K562 (cell line): ENCODE results near the gene FANCD2. TPM values are rescaled to one million over a fixed set of nuclear protein-coding genes. Genes with fewer than 3 reads are reported as not detected.

ENCODE experiments used
- ATAC-seq: fragments of 200-7000 bp; cut with Tn5 transposase; 3 replicates; pipeline ENCODE4 v1.9.1; 2020; ENCODE audit warnings: moderate library complexity
- BruUV-seq: library from RNA; stranded (reverse); fragments of 400-500 nt; replicated peaks from 2 replicates; lab custom pipeline; 2021; lab: Mats Ljungman, UMichigan
- CTCF ChIA-PET: fragments of 300-600 bp; formaldehyde crosslinking; extraction: SDS; loops from one replicate; lab custom pipeline; 2021; ENCODE audit warnings: low intra/inter-chr PET ratio; lab: Yijun Ruan, JAX
- POLR2A ChIA-PET: fragments of 300-600, 350-650 bp; sonication (Branson Sonifier 250); formaldehyde crosslinking; extraction: SDS; loops from one replicate; lab custom pipeline; 2021; ENCODE audit warnings: antibody characterized with exemption, inconsistent platforms; lab: Yijun Ruan, JAX
- DNase-seq, 4 experiments: peaks; one replicate each; pipeline versions ENCODE4 v3.0.0 to v3.0.0-alpha.2; 2011 to 2018; ENCODE audit warnings: low spot score in 3 of 4, mixed read lengths in 3 of 4; ENCODE audit errors: extremely low read depth in 1 of 4
- FAIRE-seq: peaks from 2 replicates; lab custom pipeline; 2011; peaks lifted over from hg19 to GRCh38; lab: Jason Lieb, UNC
- H2AFZ ChIP-seq: 2 replicates; pipeline ENCODE4 v1.6.0; 2011; ENCODE audit warnings: low read depth, low read length, control low read depth, inconsistent platforms
- H3K27ac ChIP-seq: fragments of 200-600 bp; 3 replicates; pipeline ENCODE4 v1.8.0; 2011; ENCODE audit warnings: low read depth, mild to moderate bottlenecking, control low read depth, inconsistent platforms, low read length, moderate library complexity, mixed read lengths; ENCODE audit errors: extremely low read depth
- H3K27me3 ChIP-seq, 2 experiments: fragments of 300-600 bp in 1 of 2; 2 replicates in 1 of 2; 3 replicates in 1 of 2; pipeline versions ENCODE4 v1.6.0 to v1.8.0; 2011; ENCODE audit warnings: inconsistent platforms in 2 of 2, low read length in 2 of 2, mild to moderate bottlenecking in 1 of 2, mixed read lengths in 1 of 2, moderate library complexity in 1 of 2; ENCODE audit not compliant: control insufficient read depth in 2 of 2, insufficient read depth in 2 of 2
- H3K36me3 ChIP-seq: fragments of 300-600 bp; 3 replicates; pipeline ENCODE4 v1.8.0; 2011; ENCODE audit warnings: mild to moderate bottlenecking, low read length, inconsistent platforms; ENCODE audit not compliant: control insufficient read depth, insufficient read depth
- H3K4me1 ChIP-seq, 2 experiments: fragments of 200-600 bp in 1 of 2; replicated peaks in 1 of 2; 2 replicates in 1 of 2; 3 replicates in 1 of 2; pipeline versions ENCODE4 v1.5.1 to v1.8.0; 2011; ENCODE audit warnings: inconsistent platforms in 2 of 2, low read length in 2 of 2, mild to moderate bottlenecking in 1 of 2, mixed read lengths in 1 of 2, moderate library complexity in 1 of 2; ENCODE audit not compliant: control insufficient read depth in 2 of 2, insufficient read depth in 2 of 2
- H3K4me2 ChIP-seq: 2 replicates; pipeline ENCODE4 v1.6.1; 2011; ENCODE audit warnings: low read length, control low read depth, inconsistent platforms, mixed read lengths; ENCODE audit not compliant: insufficient read depth
- H3K4me3 ChIP-seq: fragments of 200-600 bp; sonication (generic), shearing (Covaris generic); 2 replicates; pipeline ENCODE4 v1.5.1; 2016; ENCODE audit warnings: control low read depth, inconsistent platforms
- H3K79me2 ChIP-seq: fragments of 200-600 bp; 3 replicates; pipeline ENCODE4 v1.8.0; 2011; ENCODE audit warnings: low read length, inconsistent platforms; ENCODE audit not compliant: control insufficient read depth, insufficient read depth
- H3K9ac ChIP-seq, 2 experiments: 2 replicates each; pipeline versions ENCODE4 v1.6.0 to v1.6.1; 2011; ENCODE audit warnings: low read depth in 2 of 2, low read length in 2 of 2, control low read depth in 1 of 2, inconsistent platforms in 1 of 2, mild to moderate bottlenecking in 1 of 2, mixed read lengths in 1 of 2; ENCODE audit not compliant: insufficient read depth in 1 of 2
- H3K9me1 ChIP-seq: one replicate; pipeline ENCODE4 v1.6.0; 2011; ENCODE audit warnings: inconsistent platforms, mild to moderate bottlenecking, low read length, moderate library complexity; ENCODE audit not compliant: control insufficient read depth, insufficient read depth
- H3K9me3 ChIP-seq: replicated peaks from 2 replicates; pipeline ENCODE4 v1.5.1; 2011; ENCODE audit warnings: low read depth, low read length, inconsistent platforms; ENCODE audit not compliant: control insufficient read depth, insufficient read depth
- H4K20me1 ChIP-seq: replicated peaks from 2 replicates; pipeline ENCODE4 v1.6.1; 2011; ENCODE audit warnings: low read length, inconsistent platforms, mixed read lengths; ENCODE audit not compliant: control insufficient read depth, insufficient read depth
- BHLHE40 ChIP-seq: IDR thresholded peaks from 2 replicates; pipeline ENCODE4 v1.6.1; 2011; ENCODE audit warnings: low read length, improper control_type of control experiment
- BRF1 ChIP-seq: IDR thresholded peaks from 3 replicates; pipeline ENCODE4 v1.6.1; 2011; ENCODE audit warnings: borderline replicate concordance, mild to moderate bottlenecking; ENCODE audit not compliant: insufficient read length; ENCODE audit errors: extremely low read depth
- CSDE1 ChIP-seq, 2 experiments: fragments of 450-650 bp; IDR thresholded peaks; 2 replicates each; pipeline ENCODE4 v1.6.1; 2016; ENCODE audit warnings: mild to moderate bottlenecking in 1 of 2
- E2F3 ChIP-seq: fragments of 250-450 bp; sonication (Bioruptor Pico); IDR thresholded peaks from 2 replicates; pipeline ENCODE4 v1.4.0; 2020; ENCODE audit warnings: mild to moderate bottlenecking
- HNRNPUL1 ChIP-seq: fragments of 200-400 bp; formaldehyde crosslinking; IDR thresholded peaks from 2 replicates; pipeline ENCODE4 v1.6.1; 2017; ENCODE audit warnings: low read length
- MAFK ChIP-seq: IDR thresholded peaks from 2 replicates; pipeline ENCODE4 v1.6.1; 2011; ENCODE audit warnings: low read length, improper control_type of control experiment
- MECOM ChIP-seq: fragments of 250-450 bp; sonication (Bioruptor Pico); IDR thresholded peaks from 2 replicates; pipeline ENCODE4 v1.8.0; 2022; ENCODE audit warnings: inconsistent platforms
- MEIS2 ChIP-seq: fragments of 450-650 bp; IDR thresholded peaks from 2 replicates; pipeline ENCODE4 v1.6.1; 2014; ENCODE audit warnings: mild to moderate bottlenecking; ENCODE audit not compliant: partially characterized antibody
- NELFE ChIP-seq: IDR thresholded peaks from 2 replicates; pipeline ENCODE4 v1.6.1; 2011; ENCODE audit warnings: mild to moderate bottlenecking; ENCODE audit not compliant: insufficient read depth, insufficient read length
- PRMT5 ChIP-seq: sonication (generic); formaldehyde crosslinking; IDR thresholded peaks from 2 replicates; pipeline ENCODE4 v1.5.0; 2020; ENCODE audit warnings: missing genetic modification reagents
- RBFOX2 ChIP-seq: fragments of 200-400 bp; formaldehyde crosslinking; IDR thresholded peaks from 2 replicates; pipeline ENCODE4 v1.6.1; 2017; ENCODE audit warnings: low read depth, mild to moderate bottlenecking, low read length, moderate library complexity
- SIRT6 ChIP-seq: IDR thresholded peaks from one replicate; pipeline ENCODE4 v1.6.1; 2012; ENCODE audit warnings: low read depth, mild to moderate bottlenecking, control low read depth, inconsistent platforms, low read length, moderate library complexity
- SRF ChIP-seq, 2 experiments: fragments of 250-450, 450-650 bp in 1 of 2; sonication (Bioruptor Pico) in 1 of 2; sonication (generic) in 1 of 2; formaldehyde crosslinking; IDR thresholded peaks; 2 replicates each; pipeline versions ENCODE4 v1.5.0 to v1.5.1; 2020 to 2022; ENCODE audit warnings: mild to moderate bottlenecking in 1 of 2, missing genetic modification reagents in 1 of 2
- SRSF9 ChIP-seq: fragments of 200-400 bp; formaldehyde crosslinking; IDR thresholded peaks from 2 replicates; pipeline ENCODE4 v1.6.1; 2017; ENCODE audit warnings: low read depth, low read length, borderline replicate concordance
- TCFL5 ChIP-seq: fragments of 250-450 bp; sonication (Bioruptor Pico); conservative IDR thresholded peaks from 2 replicates; pipeline ENCODE4 v1.6.1; 2021; ENCODE audit warnings: mild to moderate bottlenecking, moderate library complexity, matching md5 sums
- ZFX ChIP-seq: sonication (generic); formaldehyde crosslinking; IDR thresholded peaks from 2 replicates; pipeline ENCODE4 v1.8.0; 2022; ENCODE audit warnings: mild to moderate bottlenecking, missing genetic modification reagents, moderate library complexity
- ZNF12 ChIP-seq: sonication (generic); formaldehyde crosslinking; IDR thresholded peaks from 2 replicates; pipeline ENCODE4 v1.4.0; 2020; ENCODE audit warnings: mild to moderate bottlenecking, missing genetic modification reagents
- WGBS: fragments of 100-300 bp; shearing (Covaris generic); methylation state at CpG from one replicate; pipeline ENCODE4 v1.1.6; 2016; ENCODE audit warnings: low coverage, mixed read lengths; ENCODE audit not compliant: insufficient coverage; ENCODE audit errors: missing lambda C conversion rate; 5-methylcytosine and 5-hydroxymethylcytosine counted together
- in situ Hi-C: fragments of 300-500 bp; cut with MboI; formaldehyde crosslinking; loops from 4 replicates; pipeline ENCODE4 v1.15.0; 2018; ENCODE audit warnings: inconsistent platforms, mixed read lengths
- intact Hi-C: fragments of 100-400 bp; cut with micrococcal nuclease; formaldehyde crosslinking; loops from 2 replicates; pipeline ENCODE4 v1.14.2; 2022
- polyA plus RNA-seq, 8 experiments: library from polyadenylated mRNA; depleted of rRNA in 4 of 8; stranded (reverse) in 5 of 8; unstranded in 3 of 8; fragments of >200 nt; fragmentation: Nextera tagmentation in 2 of 8; fragmentation: Illumina TruSeq in 1 of 8; extraction: Ambion mirVana in 2 of 8; extraction: Trizol in 1 of 8; gene quantifications; 2 replicates each; pipeline versions ENCODE4 v1.2.1 to v1.2.3, GENCODE V29; 2011 to 2014; ENCODE audit warnings: inconsistent platforms in 1 of 8, missing spikeins in 1 of 8
- total RNA-seq, 7 experiments: library from RNA; depleted of rRNA in 6 of 7; stranded (reverse); fragments of >200 nt in 6 of 7; fragmentation: Illumina TruSeq in 2 of 7; extraction: Trizol in 2 of 7; gene quantifications; 2 replicates each; pipeline versions ENCODE4 v1.2.1 to v1.2.3, GENCODE V29; 2011 to 2021; ENCODE audit warnings: low replicate concordance in 1 of 7
- TF ChIP-seq, protein P1 (sequence below): conservative IDR thresholded peaks from 2 replicates; pipeline ENCODE4 v1.6.1; 2011; ENCODE audit warnings: low read depth, mild to moderate bottlenecking, low read length; ENCODE audit not compliant: control insufficient read depth
- TF ChIP-seq, protein P2 (sequence below): sonication (generic); formaldehyde crosslinking; IDR thresholded peaks from 2 replicates; pipeline ENCODE4 v1.8.0; 2022; ENCODE audit warnings: mild to moderate bottlenecking, missing genetic modification reagents
- TF ChIP-seq, protein P3 (sequence below): sonication (generic); formaldehyde crosslinking; IDR thresholded peaks from 2 replicates; pipeline ENCODE4 v1.8.1; 2023; ENCODE audit warnings: mild to moderate bottlenecking, missing genetic modification reagents, moderate library complexity

The FANCD2 gene
- total and polyA plus RNA-seq, 9 of the 15 experiments (the other 6 are each of a cell fraction or from before 2014, with no cell fraction given), result 59.4 to 137 (median 96.1) TPM

- Histone ChIP-seq H4K20me1 (peaks cover 8% of the 10 kb centered on the region; the same call in 1 of the 2 replicates), H3K27ac (peak overlapping the region; percentile 84), H3K9me3 (no peaks in the 10 kb centered on the region), H3K9ac (peak overlapping the region; percentile 50 to 84; a peak in 2 of 4 replicates), H3K9me1 (no peaks in the 10 kb centered on the region), H3K36me3 (peaks cover 22% of the 10 kb centered on the region), H3K27me3 (no peaks in the 10 kb centered on the region), H3K4me1 (peaks cover 22 to 38% of the 10 kb centered on the region in 2 experiments; a peak in 4 of 5 replicates), H2AFZ (peak overlapping the region; percentile 93), H3K4me3 (no peak overlapping the region), H3K4me2 (peak overlapping the region; percentile 95), H3K79me2 (peaks cover 45% of the 10 kb centered on the region)
- TSS peak; percentile 88 for BruUV-seq
- FAIRE-seq (no peak), DNase-seq (peak in 1 of 4 experiments; percentile 40), ATAC-seq (no peak)
- in situ Hi-C loops, result no loop called here
- 81% methylated on average over 20 of the region's 23 CpGs for WGBS
- intact Hi-C loops, result loop anchor here (1.0 to 5.0 kb wide), 3 partner anchors 26 to 209 kb away; partner anchors contain the start of genes BRK1, CRELD1 and FANCD2
- CTCF ChIA-PET, result interaction anchor here (0.6 kb wide), 1 partner anchor 450 kb away, joined by 3 read pairs; no protein-coding TSS in a partner anchor
- POLR2A ChIA-PET, result interaction anchor here (0.6 to 3.4 kb wide), 14 partner anchors 10 to 273 kb away, joined by 3 to 25 read pairs (median 4); partner anchors contain the start of gene TATDN2
- no peak for TF ChIP-seq ZNF12 (CRISPR knock-in tag)
- TF ChIP-seq E2F3, result 0 out of 2 replicates have a peak, but pooled peaks have one; percentile 46
- TF ChIP-seq PRMT5 (CRISPR knock-in tag), result no peak
- no peak for TF ChIP-seq NELFE
- TF ChIP-seq, protein P1, sequence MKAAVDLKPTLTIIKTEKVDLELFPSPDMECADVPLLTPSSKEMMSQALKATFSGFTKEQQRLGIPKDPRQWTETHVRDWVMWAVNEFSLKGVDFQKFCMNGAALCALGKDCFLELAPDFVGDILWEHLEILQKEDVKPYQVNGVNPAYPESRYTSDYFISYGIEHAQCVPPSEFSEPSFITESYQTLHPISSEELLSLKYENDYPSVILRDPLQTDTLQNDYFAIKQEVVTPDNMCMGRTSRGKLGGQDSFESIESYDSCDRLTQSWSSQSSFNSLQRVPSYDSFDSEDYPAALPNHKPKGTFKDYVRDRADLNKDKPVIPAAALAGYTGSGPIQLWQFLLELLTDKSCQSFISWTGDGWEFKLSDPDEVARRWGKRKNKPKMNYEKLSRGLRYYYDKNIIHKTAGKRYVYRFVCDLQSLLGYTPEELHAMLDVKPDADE, result no peak
- TF ChIP-seq CSDE1 (IDR thresholded peaks at IDR 0.05), result no peak
- peak in 1 of 2 experiments; percentile 48; a peak in 1 of 4 replicates for TF ChIP-seq SRF (CRISPR knock-in tag; IDR thresholded peaks at IDR 0.05)
- TF ChIP-seq SRSF9, result no peak
- TF ChIP-seq BHLHE40, result no peak
- no peak for TF ChIP-seq ZFX (CRISPR knock-in tag)
- no peak for TF ChIP-seq HNRNPUL1
- no peak for TF ChIP-seq TCFL5 (CRISPR knock-in tag)
- TF ChIP-seq, protein P2, sequence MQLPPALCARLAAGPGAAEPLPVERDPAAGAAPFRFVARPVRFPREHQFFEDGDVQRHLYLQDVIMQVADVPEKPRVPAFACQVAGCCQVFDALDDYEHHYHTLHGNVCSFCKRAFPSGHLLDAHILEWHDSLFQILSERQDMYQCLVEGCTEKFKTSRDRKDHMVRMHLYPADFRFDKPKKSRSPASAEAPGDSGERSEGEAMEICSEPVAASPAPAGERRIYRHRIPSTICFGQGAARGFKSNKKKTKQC, result no peak
- TF ChIP-seq BRF1, result no peak
- TF ChIP-seq SIRT6, result no peak
- no peak for TF ChIP-seq MEIS2
- TF ChIP-seq MECOM (CRISPR knock-in tag), result no peak
- TF ChIP-seq RBFOX2, result no peak
- TF ChIP-seq, protein P3, sequence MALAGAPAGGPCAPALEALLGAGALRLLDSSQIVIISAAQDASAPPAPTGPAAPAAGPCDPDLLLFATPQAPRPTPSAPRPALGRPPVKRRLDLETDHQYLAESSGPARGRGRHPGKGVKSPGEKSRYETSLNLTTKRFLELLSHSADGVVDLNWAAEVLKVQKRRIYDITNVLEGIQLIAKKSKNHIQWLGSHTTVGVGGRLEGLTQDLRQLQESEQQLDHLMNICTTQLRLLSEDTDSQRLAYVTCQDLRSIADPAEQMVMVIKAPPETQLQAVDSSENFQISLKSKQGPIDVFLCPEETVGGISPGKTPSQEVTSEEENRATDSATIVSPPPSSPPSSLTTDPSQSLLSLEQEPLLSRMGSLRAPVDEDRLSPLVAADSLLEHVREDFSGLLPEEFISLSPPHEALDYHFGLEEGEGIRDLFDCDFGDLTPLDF, result no peak
- TF ChIP-seq MAFK, result no peak
These were observed 114.8 kb downstream of the FANCD2 start for GRCh38 chr3:10140996-10141546.
